NCI-H345 (cell line): ENCODE data around the gene HNRNPA2B1.
"Not testable (repeated sequence)": the region's sequence is repeated elsewhere in the genome, so short reads cannot be mapped to it uniquely, and the experiment has no call there.

Experiments used
- DNase-seq: peaks from one replicate; lab custom pipeline; 2025; lab: John Stamatoyannopoulos, UW

Gene HNRNPA2B1

GRCh38 chr7:26165950-26166683 is 34.4 kb downstream of the HNRNPA2B1 start:
- no peak for DNase-seq

- DNase-seq = not testable (repeated sequence)
These were observed 36.7 kb downstream of the HNRNPA2B1 start for GRCh38 chr7:26163804-26164203.

- no peak for DNase-seq
These were observed 38.1 kb downstream of the HNRNPA2B1 start for GRCh38 chr7:26162431-26162830.

GRCh38 chr7:26160896-26161295 is 39.6 kb downstream of the HNRNPA2B1 start:
- DNase-seq = no peak

GRCh38 chr7:26159243-26159642 is 41.3 kb downstream of the HNRNPA2B1 start:
- DNase-seq = no peak

GRCh38 chr7:26157520-26158105 is 42.9 kb downstream of the HNRNPA2B1 start:
- DNase-seq = no peak

GRCh38 chr7:26156451-26157420 is 43.8 kb downstream of the HNRNPA2B1 start:
- no peak for DNase-seq

- DNase-seq = no peak
These were observed 44.8 kb downstream of the HNRNPA2B1 start for GRCh38 chr7:26155531-26156375.

GRCh38 chr7:26153823-26154783 is 46.4 kb downstream of the HNRNPA2B1 start:
- DNase-seq = no peak

- DNase-seq = no peak
These were observed 47.2 kb downstream of the HNRNPA2B1 start for GRCh38 chr7:26153241-26153822.

GRCh38 chr7:26152782-26153240 is 47.7 kb downstream of the HNRNPA2B1 start:
- not testable (repeated sequence) for DNase-seq

- DNase-seq = peak; percentile 86
These were observed 48.4 kb downstream of the HNRNPA2B1 start, which contains the start of gene NFE2L3 for GRCh38 chr7:26151953-26152781. NFE2L3 (plus strand) TSS chr7:26152198; CDS start chr7:26152499, 301 bp downstream.

GRCh38 chr7:26151650-26151952 is 48.9 kb downstream of the HNRNPA2B1 start:
- no peak for DNase-seq

- no peak for DNase-seq
These were observed 49.5 kb downstream of the HNRNPA2B1 start for GRCh38 chr7:26151096-26151495.

GRCh38 chr7:26149391-26149977 is 51.1 kb downstream of the HNRNPA2B1 start:
- no peak for DNase-seq

- not testable (repeated sequence) for DNase-seq
These were observed 52.2 kb downstream of the HNRNPA2B1 start for GRCh38 chr7:26148307-26148700.

- not testable (repeated sequence) for DNase-seq
These were observed 52.8 kb downstream of the HNRNPA2B1 start for GRCh38 chr7:26147646-26148306.

GRCh38 chr7:26147030-26147429 is 53.5 kb downstream of the HNRNPA2B1 start:
- DNase-seq = no peak
